Mammary epithelial cell (primary cell): Measurements from ENCODE around the gene DNAL1.

Experiments
- EZH2 ChIP-seq: IDR thresholded peaks from 2 replicates; pipeline ENCODE4 v1.6.1; 2012; ENCODE audit warnings: low read length, inconsistent platforms, borderline replicate concordance
- TF ChIP-seq, protein P1 (sequence below), 2 donors: IDR thresholded peaks in 1 of 2; conservative IDR thresholded peaks in 1 of 2; 2 replicates each; pipeline ENCODE4 v1.5.1; 2011 to 2012; ENCODE audit warnings: inconsistent platforms in 2 of 2, low read length in 2 of 2, mild to moderate bottlenecking in 2 of 2, control low read depth in 1 of 2, low read depth in 1 of 2; ENCODE audit not compliant: insufficient read depth in 1 of 2; ENCODE audit errors: extremely low read depth in 1 of 2

DNA sequence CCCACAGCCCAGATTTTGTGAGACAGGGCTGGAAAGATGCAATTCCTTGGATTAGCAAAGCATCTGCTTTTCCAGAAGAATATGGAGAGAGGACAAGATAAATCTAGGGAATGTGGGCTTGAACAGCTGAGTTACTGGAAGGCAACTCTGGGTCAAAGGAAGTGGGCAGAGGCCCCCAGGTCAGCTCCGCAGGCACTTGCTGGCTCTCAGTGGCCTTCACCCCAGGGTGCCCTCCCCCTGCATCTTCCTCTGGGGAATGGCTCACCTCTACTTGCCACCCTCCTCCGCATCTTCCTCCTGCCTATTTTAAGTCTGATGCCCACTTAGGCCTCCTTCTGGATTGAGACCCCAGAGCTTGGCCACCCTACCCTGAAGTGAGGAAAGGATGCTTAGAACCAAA lies 79.9 kb downstream of the DNAL1 start:
- TF ChIP-seq, protein P1, sequence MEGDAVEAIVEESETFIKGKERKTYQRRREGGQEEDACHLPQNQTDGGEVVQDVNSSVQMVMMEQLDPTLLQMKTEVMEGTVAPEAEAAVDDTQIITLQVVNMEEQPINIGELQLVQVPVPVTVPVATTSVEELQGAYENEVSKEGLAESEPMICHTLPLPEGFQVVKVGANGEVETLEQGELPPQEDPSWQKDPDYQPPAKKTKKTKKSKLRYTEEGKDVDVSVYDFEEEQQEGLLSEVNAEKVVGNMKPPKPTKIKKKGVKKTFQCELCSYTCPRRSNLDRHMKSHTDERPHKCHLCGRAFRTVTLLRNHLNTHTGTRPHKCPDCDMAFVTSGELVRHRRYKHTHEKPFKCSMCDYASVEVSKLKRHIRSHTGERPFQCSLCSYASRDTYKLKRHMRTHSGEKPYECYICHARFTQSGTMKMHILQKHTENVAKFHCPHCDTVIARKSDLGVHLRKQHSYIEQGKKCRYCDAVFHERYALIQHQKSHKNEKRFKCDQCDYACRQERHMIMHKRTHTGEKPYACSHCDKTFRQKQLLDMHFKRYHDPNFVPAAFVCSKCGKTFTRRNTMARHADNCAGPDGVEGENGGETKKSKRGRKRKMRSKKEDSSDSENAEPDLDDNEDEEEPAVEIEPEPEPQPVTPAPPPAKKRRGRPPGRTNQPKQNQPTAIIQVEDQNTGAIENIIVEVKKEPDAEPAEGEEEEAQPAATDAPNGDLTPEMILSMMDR (conservative IDR thresholded peaks at IDR 0.05 in 1 of 2, IDR thresholded peaks at IDR 0.05 in 1 of 2; ENCODE audit: extremely low read depth in 1 of 2, insufficient read depth in 1 of 2, low read depth in 1 of 2, low read length in 2 of 2), result no peak
- no peak for TF ChIP-seq EZH2
